Erythroblast (primary cell): Measurements from ENCODE around the gene KCNT2.

Source experiments
- GATA1 ChIP-seq: IDR thresholded peaks from 2 replicates; pipeline ENCODE4 v1.6.1; 2011; ENCODE audit warnings: low read depth, mild to moderate bottlenecking, control low read depth, low read length, moderate library complexity
- POLR2A ChIP-seq: IDR thresholded peaks from 2 replicates; pipeline ENCODE4 v1.6.1; 2011; ENCODE audit warnings: mild to moderate bottlenecking, low read length

DNA sequence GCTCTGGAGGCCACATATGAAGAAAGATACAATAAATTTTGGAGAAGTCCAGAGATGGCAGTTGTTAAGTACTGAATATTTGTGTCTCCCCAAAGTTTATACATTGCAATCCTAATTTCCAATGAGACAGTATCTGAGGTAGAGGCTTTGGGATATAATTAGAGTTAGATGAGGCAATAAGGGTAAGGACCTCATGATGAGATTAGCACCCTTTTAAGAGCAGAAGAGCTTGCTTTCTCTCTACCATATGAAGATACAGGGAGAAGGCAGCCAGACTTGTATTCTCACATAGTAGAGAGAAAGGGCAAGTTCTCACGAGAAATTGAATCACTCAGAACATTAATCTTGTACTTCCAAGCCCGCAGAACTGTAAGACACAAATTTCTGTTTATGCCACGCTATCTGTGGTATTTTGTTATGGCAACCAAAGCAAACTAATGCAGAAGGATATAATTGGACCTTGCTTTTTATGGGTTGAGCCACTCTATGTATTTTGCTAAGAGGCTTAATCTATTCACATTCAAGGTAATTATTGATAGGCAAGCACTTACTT lies 430.1 kb downstream of the KCNT2 start:
- TF ChIP-seq POLR2A = no peak
- TF ChIP-seq GATA1 = no peak
